ENCODE data around the gene GNAI3.

The GNAI3 gene

GRCh38 chr1:109598156-109598555 lies 49.7 kb downstream of the GNAI3 start:
- TF ChIP-seq ESRRG (CRISPR knock-in tag; IDR thresholded peaks at IDR 0.05): no peak
- no peak for TF ChIP-seq TCF4 (CRISPR knock-in tag; IDR thresholded peaks at IDR 0.05; ENCODE audit: borderline replicate concordance)
- no peak for TF ChIP-seq PPARA (CRISPR knock-in tag; IDR thresholded peaks at IDR 0.05; ENCODE audit: borderline replicate concordance)
- TF ChIP-seq CSDC2 (CRISPR knock-in tag; IDR thresholded peaks at IDR 0.05): no peak
- TF ChIP-seq ZFP30 (CRISPR knock-in tag; IDR thresholded peaks at IDR 0.05): no peak
- no peak for TF ChIP-seq ISL1 (CRISPR knock-in tag; IDR thresholded peaks at IDR 0.05)
- no peak for ATAC-seq

- no peak for ATAC-seq
- TF ChIP-seq ZC3H10 (CRISPR knock-in tag; IDR thresholded peaks at IDR 0.05): no peak
- TF ChIP-seq RARB (CRISPR knock-in tag; IDR thresholded peaks at IDR 0.05): no peak
- no peak for TF ChIP-seq TOX (CRISPR knock-in tag; IDR thresholded peaks at IDR 0.05; ENCODE audit: borderline replicate concordance)
- TF ChIP-seq ARNTL (CRISPR knock-in tag; IDR thresholded peaks at IDR 0.05; ENCODE audit: borderline replicate concordance, low read depth): no peak
Observed at GRCh38 chr1:109598655-109599054, 50.2 kb downstream of the GNAI3 start.

GRCh38 chr1:109603229-109603628 lies 54.8 kb downstream of the GNAI3 start:
- no peak for ATAC-seq

GRCh38 chr1:109605381-109605780 lies 57.0 kb downstream of the GNAI3 start:
- TF ChIP-seq TCF4 (CRISPR knock-in tag; IDR thresholded peaks at IDR 0.05; ENCODE audit: borderline replicate concordance) (no peak), TOX (CRISPR knock-in tag; IDR thresholded peaks at IDR 0.05; ENCODE audit: borderline replicate concordance) (no peak), ESRRG (CRISPR knock-in tag; IDR thresholded peaks at IDR 0.05) (no peak)
- no peak for ATAC-seq

More at GRCh38 chr1:109603229-109603628, 54.8 kb downstream of the GNAI3 start:
- no peak for TF ChIP-seq CSRNP3 (CRISPR knock-in tag; IDR thresholded peaks at IDR 0.05)

GRCh38 chr1:109609881-109610280 lies 61.5 kb downstream of the GNAI3 start:
- TF ChIP-seq CREB5 (CRISPR knock-in tag; IDR thresholded peaks at IDR 0.05; ENCODE audit: low read depth) (no peak), TCF4 (CRISPR knock-in tag; IDR thresholded peaks at IDR 0.05; ENCODE audit: borderline replicate concordance) (no peak), PATZ1 (CRISPR knock-in tag; IDR thresholded peaks at IDR 0.05; ENCODE audit: borderline replicate concordance) (no peak)
- ATAC-seq: no peak; the same call in 2 of the 3 replicates

GRCh38 chr1:109610609-109611307 lies 62.3 kb downstream of the GNAI3 start:
- ATAC-seq: peak; percentile 78
- TF ChIP-seq BACH2 (CRISPR knock-in tag; IDR thresholded peaks at IDR 0.05; ENCODE audit: borderline replicate concordance) (no peak), ISL1 (CRISPR knock-in tag; IDR thresholded peaks at IDR 0.05) (no peak), CSDC2 (CRISPR knock-in tag; IDR thresholded peaks at IDR 0.05) (no peak), ESRRG (CRISPR knock-in tag; IDR thresholded peaks at IDR 0.05) (no peak), ZNF565 (CRISPR knock-in tag; conservative IDR thresholded peaks at IDR 0.05; ENCODE audit: low read depth) (no peak), CREB5 (CRISPR knock-in tag; IDR thresholded peaks at IDR 0.05; ENCODE audit: low read depth) (no peak), ZC3H10 (CRISPR knock-in tag; IDR thresholded peaks at IDR 0.05) (no peak), PPARA (CRISPR knock-in tag; IDR thresholded peaks at IDR 0.05; ENCODE audit: borderline replicate concordance) (no peak), POU6F1 (CRISPR knock-in tag; IDR thresholded peaks at IDR 0.05; ENCODE audit: borderline replicate concordance, low read depth) (no peak), ZFP30 (CRISPR knock-in tag; IDR thresholded peaks at IDR 0.05) (no peak), PATZ1 (CRISPR knock-in tag; IDR thresholded peaks at IDR 0.05; ENCODE audit: borderline replicate concordance) (no peak), ARNTL (CRISPR knock-in tag; IDR thresholded peaks at IDR 0.05; ENCODE audit: borderline replicate concordance, low read depth) (no peak)
